C4-2B (cell line): Measurements from ENCODE around the gene CTNNA1.

Experiments
- ZFX ChIP-seq: fragments of 450-650 bp; IDR thresholded peaks from 2 replicates; pipeline ENCODE4 v1.6.1; 2017
- TF ChIP-seq, protein P1 (sequence below): fragments of 450-650 bp; conservative IDR thresholded peaks from 2 replicates; pipeline ENCODE4 v1.5.1; 2017; ENCODE audit warnings: mild to moderate bottlenecking

DNA sequence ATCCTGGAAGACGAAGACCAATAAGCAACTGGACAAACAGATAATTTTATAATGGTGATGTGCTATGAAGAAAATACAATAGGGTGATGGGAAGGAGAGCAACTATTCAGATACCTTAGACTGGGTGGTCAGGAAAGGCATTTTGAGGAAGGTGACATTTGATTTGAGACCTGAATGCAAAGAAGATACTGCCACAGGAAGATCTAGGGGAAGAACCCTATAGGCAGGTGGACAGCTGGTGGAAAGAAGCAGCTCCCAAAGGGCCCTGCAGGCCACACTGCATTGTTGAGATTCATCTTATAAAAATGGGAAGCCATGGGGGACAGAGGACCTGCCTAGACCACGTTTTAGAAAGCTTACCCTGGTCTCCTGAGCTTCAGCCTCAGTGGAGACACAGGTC, 19.7 kb upstream of the CTNNA1 start:
- TF ChIP-seq, protein P1, sequence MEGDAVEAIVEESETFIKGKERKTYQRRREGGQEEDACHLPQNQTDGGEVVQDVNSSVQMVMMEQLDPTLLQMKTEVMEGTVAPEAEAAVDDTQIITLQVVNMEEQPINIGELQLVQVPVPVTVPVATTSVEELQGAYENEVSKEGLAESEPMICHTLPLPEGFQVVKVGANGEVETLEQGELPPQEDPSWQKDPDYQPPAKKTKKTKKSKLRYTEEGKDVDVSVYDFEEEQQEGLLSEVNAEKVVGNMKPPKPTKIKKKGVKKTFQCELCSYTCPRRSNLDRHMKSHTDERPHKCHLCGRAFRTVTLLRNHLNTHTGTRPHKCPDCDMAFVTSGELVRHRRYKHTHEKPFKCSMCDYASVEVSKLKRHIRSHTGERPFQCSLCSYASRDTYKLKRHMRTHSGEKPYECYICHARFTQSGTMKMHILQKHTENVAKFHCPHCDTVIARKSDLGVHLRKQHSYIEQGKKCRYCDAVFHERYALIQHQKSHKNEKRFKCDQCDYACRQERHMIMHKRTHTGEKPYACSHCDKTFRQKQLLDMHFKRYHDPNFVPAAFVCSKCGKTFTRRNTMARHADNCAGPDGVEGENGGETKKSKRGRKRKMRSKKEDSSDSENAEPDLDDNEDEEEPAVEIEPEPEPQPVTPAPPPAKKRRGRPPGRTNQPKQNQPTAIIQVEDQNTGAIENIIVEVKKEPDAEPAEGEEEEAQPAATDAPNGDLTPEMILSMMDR, result no peak
- no peak for TF ChIP-seq ZFX
